AG09309 (cell line): Measurements from ENCODE around the gene PTDSS2.
"Not testable (repeated sequence)": the region's sequence is repeated elsewhere in the genome, so short reads cannot be mapped to it uniquely, and the experiment has no call there.

Experiments used
- DNase-seq: peaks from one replicate; pipeline ENCODE4 v3.0.0-alpha.2; 2010; ENCODE audit warnings: low read depth
- H3K4me3 ChIP-seq: 2 replicates; pipeline ENCODE4 v1.5.1; 2011; ENCODE audit warnings: mild to moderate bottlenecking, low read depth, low read length, moderate library complexity; ENCODE audit not compliant: control insufficient read depth
- CTCF ChIP-seq: IDR thresholded peaks from 2 replicates; pipeline ENCODE4 v1.5.1; 2011; ENCODE audit warnings: mild to moderate bottlenecking, low read depth, low read length, inconsistent platforms; ENCODE audit not compliant: insufficient read depth, control insufficient read depth; ENCODE audit errors: missing control alignments

Gene PTDSS2

GRCh38 chr11:449889-450808, at the start of gene PTDSS2:
Gene PTDSS2 (plus strand): TSS chr11:450279. CDS start chr11:450456, 177 bp downstream.
- TF ChIP-seq CTCF, result no peak

GRCh38 chr11:401196-401595, 48.9 kb upstream of the PTDSS2 start:
- not testable (repeated sequence) for H3K4me3 ChIP-seq, DNase-seq

More at GRCh38 chr11:449889-450808, at the start of gene PTDSS2:
- DNase-seq, result peak; percentile 70
- H3K4me3 ChIP-seq, result peak within 1 kb of the TSS; percentile 65

GRCh38 chr11:403021-403760, 46.9 kb upstream of the PTDSS2 start:
- no peak for DNase-seq
- no peak for TF ChIP-seq CTCF
- no peak overlapping the region for H3K4me3 ChIP-seq

GRCh38 chr11:403761-404431, 46.2 kb upstream of the PTDSS2 start:
- no peak overlapping the region for H3K4me3 ChIP-seq
- DNase-seq, result no peak
- TF ChIP-seq CTCF, result no peak

- DNase-seq, result no peak
- no peak for TF ChIP-seq CTCF
- no peak overlapping the region for H3K4me3 ChIP-seq
Observed at GRCh38 chr11:404551-405264, 45.4 kb upstream of the PTDSS2 start.

GRCh38 chr11:405323-405953, 44.6 kb upstream of the PTDSS2 start:
- H3K4me3 ChIP-seq, result no peak overlapping the region
- no peak for DNase-seq
- TF ChIP-seq CTCF, result no peak
